HepG2 (cell line): ENCODE data around the gene DCTN3. TPM values are rescaled to one million over a fixed set of nuclear protein-coding genes. Genes with fewer than 3 reads are reported as not detected.

Source experiments
- ATAC-seq: fragments of 200-7000 bp; cut with Tn5 transposase; 3 replicates; pipeline ENCODE4 v1.9.1; 2020; ENCODE audit warnings: mild to moderate bottlenecking, moderate library complexity
- BruUV-seq: library from RNA; stranded (reverse); fragments of 400-500 nt; replicated peaks from 2 replicates; lab custom pipeline; 2021; lab: Mats Ljungman, UMichigan
- CTCF ChIA-PET: fragments of 300-600 bp; formaldehyde crosslinking; extraction: SDS; loops from one replicate; lab custom pipeline; 2021; ENCODE audit warnings: low total read pairs, inconsistent platforms, low intra/inter-chr PET ratio; lab: Yijun Ruan, JAX
- POLR2A ChIA-PET: fragments of 350-600 bp; sonication (Branson Sonifier 250); formaldehyde crosslinking; loops from one replicate; lab custom pipeline; 2020; ENCODE audit warnings: antibody characterized with exemption, inconsistent platforms; lab: Yijun Ruan, JAX
- DNase-seq: peaks from one replicate; pipeline ENCODE4 v3.0.0-alpha.2; 2015; ENCODE audit warnings: low spot score
- FAIRE-seq: peaks from 3 replicates; lab custom pipeline; 2011; peaks lifted over from hg19 to GRCh38; lab: Jason Lieb, UNC
- H2AFZ ChIP-seq: one replicate; pipeline ENCODE4 v1.6.1; 2011; ENCODE audit warnings: low read length, inconsistent platforms
- H3K27ac ChIP-seq: fragments of 300-600 bp; 3 replicates; pipeline ENCODE4 v1.8.0; 2011; ENCODE audit warnings: mixed run types, mild to moderate bottlenecking, mixed read lengths, low read length, inconsistent platforms; ENCODE audit not compliant: insufficient read depth; ENCODE audit errors: extremely low read length
- H3K27me3 ChIP-seq, 2 experiments: fragments of 200-600 bp in 1 of 2; 2 replicates in 1 of 2; 3 replicates in 1 of 2; pipeline versions ENCODE4 v1.6.0 to v1.8.0; 2011; ENCODE audit warnings: low read length in 2 of 2, mild to moderate bottlenecking in 2 of 2, moderate library complexity in 2 of 2, inconsistent platforms in 1 of 2; ENCODE audit not compliant: insufficient read depth in 2 of 2, control insufficient read depth in 1 of 2
- H3K36me3 ChIP-seq, 2 experiments: fragments of 200-600 bp in 1 of 2; replicated peaks in 1 of 2; 2 replicates in 1 of 2; 3 replicates in 1 of 2; pipeline versions ENCODE4 v1.5.1 to v1.8.0; 2011; ENCODE audit warnings: low read length in 2 of 2, inconsistent platforms in 1 of 2; ENCODE audit not compliant: insufficient read depth in 2 of 2, control insufficient read depth in 1 of 2
- H3K4me1 ChIP-seq: 2 replicates; pipeline ENCODE4 v1.5.1; 2012; ENCODE audit warnings: low read length, inconsistent platforms; ENCODE audit not compliant: insufficient read depth
- H3K4me2 ChIP-seq: 2 replicates; pipeline ENCODE4 v1.6.0; 2011; ENCODE audit warnings: low read depth, low read length, inconsistent platforms
- H3K4me3 ChIP-seq, 3 experiments: fragments of 200-600 bp in 1 of 3; sonication (generic), shearing (Covaris generic) in 1 of 3; replicated peaks in 1 of 3; 2 replicates each; pipeline ENCODE4 v1.5.1; 2011 to 2016; ENCODE audit warnings: low read length in 3 of 3, inconsistent platforms in 2 of 3, low read depth in 2 of 3, mild to moderate bottlenecking in 2 of 3, control low read depth in 1 of 3, mixed read lengths in 1 of 3; ENCODE audit not compliant: insufficient read depth in 1 of 3
- H3K79me2 ChIP-seq: one replicate; pipeline ENCODE4 v1.6.1; 2011; ENCODE audit warnings: low read length, inconsistent platforms; ENCODE audit not compliant: insufficient read depth
- H3K9ac ChIP-seq: 2 replicates; pipeline ENCODE4 v1.6.0; 2011; ENCODE audit warnings: mild to moderate bottlenecking, low read depth, low read length, inconsistent platforms; ENCODE audit not compliant: insufficient read depth
- H3K9me3 ChIP-seq: 2 replicates; pipeline ENCODE4 v1.5.1; 2012; ENCODE audit warnings: mild to moderate bottlenecking, low read length
- H4K20me1 ChIP-seq: 2 replicates; pipeline ENCODE4 v1.6.0; 2011; ENCODE audit warnings: inconsistent platforms, mild to moderate bottlenecking, low read length, moderate library complexity; ENCODE audit not compliant: insufficient read depth
- IRF2 ChIP-seq: IDR thresholded peaks from 2 replicates; pipeline ENCODE4 v1.6.1; 2018; ENCODE audit warnings: missing genetic modification reagents, missing compliant biosample characterization
- KAT8 ChIP-seq: IDR thresholded peaks from 2 replicates; pipeline ENCODE4 v1.6.1; 2016; ENCODE audit warnings: missing genetic modification reagents, missing compliant biosample characterization
- NFIC ChIP-seq: IDR thresholded peaks from 2 replicates; pipeline ENCODE4 v1.6.1; 2012; ENCODE audit warnings: mild to moderate bottlenecking, low read length, inconsistent platforms
- NFYB ChIP-seq: sonication (generic); formaldehyde crosslinking; IDR thresholded peaks from 2 replicates; pipeline ENCODE4 v1.4.0; 2020; ENCODE audit warnings: missing genetic modification reagents
- NPAS2 ChIP-seq: sonication (generic); formaldehyde crosslinking; IDR thresholded peaks from 2 replicates; pipeline ENCODE4 v1.8.0; 2022; ENCODE audit warnings: mild to moderate bottlenecking, missing genetic modification reagents, borderline replicate concordance
- RFXAP ChIP-seq: sonication (generic); formaldehyde crosslinking; IDR thresholded peaks from 2 replicates; pipeline ENCODE4 v1.4.0; 2020; ENCODE audit warnings: missing genetic modification reagents, borderline replicate concordance
- ZFP36 ChIP-seq: fragments of 150-350 bp; IDR thresholded peaks from 2 replicates; pipeline ENCODE4 v1.6.1; 2018; ENCODE audit warnings: borderline replicate concordance, low read length, low read depth; ENCODE audit not compliant: partially characterized antibody
- ZMAT3 ChIP-seq: sonication (generic); formaldehyde crosslinking; conservative IDR thresholded peaks from 2 replicates; pipeline ENCODE4 v1.7.0; 2021; ENCODE audit warnings: missing genetic modification reagents
- ZNF253 ChIP-seq: sonication (generic); formaldehyde crosslinking; IDR thresholded peaks from 2 replicates; pipeline ENCODE4 v1.8.0; 2022; ENCODE audit warnings: mild to moderate bottlenecking, missing genetic modification reagents, borderline replicate concordance
- ZNF280B ChIP-seq: sonication (generic); formaldehyde crosslinking; IDR thresholded peaks from 2 replicates; pipeline ENCODE4 v1.5.0; 2020; ENCODE audit warnings: missing genetic modification reagents, mild to moderate bottlenecking, borderline replicate concordance
- ZNF331 ChIP-seq: sonication (generic); formaldehyde crosslinking; IDR thresholded peaks from 2 replicates; pipeline ENCODE4 v1.4.0; 2020; ENCODE audit warnings: missing genetic modification reagents
- ZNF431 ChIP-seq: sonication (generic); formaldehyde crosslinking; IDR thresholded peaks from 2 replicates; pipeline ENCODE4 v1.9.0; 2022; ENCODE audit warnings: missing genetic modification reagents, low read depth, mild to moderate bottlenecking, borderline replicate concordance
- ZNF451 ChIP-seq: sonication (generic); formaldehyde crosslinking; IDR thresholded peaks from 2 replicates; pipeline ENCODE4 v1.5.0; 2020; ENCODE audit warnings: mild to moderate bottlenecking, missing genetic modification reagents
- ZNF782 ChIP-seq: sonication (generic); formaldehyde crosslinking; IDR thresholded peaks from 2 replicates; pipeline ENCODE4 v1.4.0; 2020; ENCODE audit warnings: missing genetic modification reagents, mild to moderate bottlenecking, borderline replicate concordance
- ZSCAN22 ChIP-seq: sonication (generic); formaldehyde crosslinking; IDR thresholded peaks from 2 replicates; pipeline ENCODE4 v1.4.0; 2020; ENCODE audit warnings: mild to moderate bottlenecking, missing genetic modification reagents
- WGBS: methylation state at CpG from one replicate; pipeline ENCODE4 v1.1.6; 2017; ENCODE audit warnings: low lambda C conversion rate; 5-methylcytosine and 5-hydroxymethylcytosine counted together
- in situ Hi-C: cut with HindIII; loops from 2 replicates; pipeline ENCODE4 v1.10.0; 2017; ENCODE audit warnings: low pct_unique_long_range_greater_than_20kb; ENCODE audit not compliant: extremely low pct_ligation_motif_present
- intact Hi-C: fragments of 100-400 bp; cut with micrococcal nuclease; formaldehyde crosslinking; loops from one replicate; pipeline ENCODE4 v1.10.0; 2022; ENCODE audit not compliant: unreplicated experiment
- polyA plus RNA-seq, 8 experiments: library from polyadenylated mRNA; depleted of rRNA in 3 of 8; stranded (reverse) in 7 of 8; unstranded in 1 of 8; fragments of >200 nt; fragmentation: Illumina TruSeq in 4 of 8; extraction: Trizol in 4 of 8; gene quantifications; 2 replicates each; pipeline versions ENCODE4 v1.2.1 to v1.2.3, GENCODE V29; 2011 to 2016; ENCODE audit warnings: low read depth in 4 of 8, missing spikeins in 1 of 8, mixed read lengths in 1 of 8; ENCODE audit not compliant: insufficient read depth in 1 of 8
- total RNA-seq, 5 experiments: library from RNA; depleted of rRNA; stranded (reverse); fragments of >200 nt; fragmentation: Illumina TruSeq; extraction: Trizol; gene quantifications; 2 replicates each; pipeline ENCODE4 v1.2.3, GENCODE V29; 2016; ENCODE audit warnings: low read depth in 1 of 5
- TF ChIP-seq, protein P1 (sequence below): sonication (generic); formaldehyde crosslinking; IDR thresholded peaks from 2 replicates; pipeline ENCODE4 v1.8.1; 2022; ENCODE audit warnings: mild to moderate bottlenecking, missing genetic modification reagents

The DCTN3 gene
- total and polyA plus RNA-seq, 2 of the 13 experiments (the other 11 are each of a cell fraction or from before 2014, with no cell fraction given), result 27.4 to 34.5 TPM

DNA sequence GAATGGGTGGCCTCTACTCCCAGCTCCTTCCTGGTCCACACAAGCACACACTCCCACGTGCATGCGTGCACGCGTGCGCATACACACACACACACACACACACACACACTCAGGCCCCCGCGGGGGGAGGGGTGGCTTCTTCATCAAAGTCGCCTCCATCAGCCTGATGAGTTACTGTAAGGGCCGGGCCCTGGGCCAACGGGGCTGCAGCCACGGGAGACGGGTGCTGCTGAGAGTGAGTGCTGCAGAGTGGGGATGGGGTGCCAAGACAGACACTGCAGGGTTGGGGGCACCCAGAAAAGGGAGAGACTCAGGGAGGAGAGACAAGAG is 48.8 kb downstream of the DCTN3 start:
- Histone ChIP-seq H3K9ac (no peak overlapping the region), H3K9me3 (no peaks in the 10 kb centered on the region), H3K4me2 (no peak overlapping the region), H3K27me3 (peaks cover 11 to 84% of the 10 kb centered on the region in 2 experiments), H2AFZ (no peak overlapping the region), H3K79me2 (no peaks in the 10 kb centered on the region), H3K4me3 (no peak overlapping the region), H3K4me1 (no peaks in the 10 kb centered on the region), H3K36me3 (no peaks in the 10 kb centered on the region), H4K20me1 (no peaks in the 10 kb centered on the region), H3K27ac (no peak overlapping the region)
- CTCF ChIA-PET, result no interaction called here
- POLR2A ChIA-PET, result no interaction called here
- FAIRE-seq (no peak), DNase-seq (no peak), ATAC-seq (no peak)
- BruUV-seq, result no TSS peak
- in situ Hi-C loops, result no loop called here
- intact Hi-C loops, result no loop called here
- 16% methylated on average over 9 of the region's 12 CpGs for WGBS
- TF ChIP-seq ZSCAN22 (CRISPR knock-in tag) (no peak), ZNF253 (CRISPR knock-in tag) (no peak), ZNF451 (CRISPR knock-in tag) (no peak), ZMAT3 (CRISPR knock-in tag) (no peak), RFXAP (CRISPR knock-in tag) (no peak), NFYB (no peak), KAT8 (no peak), ZNF431 (no peak), ZNF331 (no peak), IRF2 (CRISPR knock-in tag) (no peak), ZNF782 (CRISPR knock-in tag) (no peak), NFIC (no peak), ZFP36 (no peak), NPAS2 (no peak), ZNF280B (no peak)
- TF ChIP-seq, protein P1, sequence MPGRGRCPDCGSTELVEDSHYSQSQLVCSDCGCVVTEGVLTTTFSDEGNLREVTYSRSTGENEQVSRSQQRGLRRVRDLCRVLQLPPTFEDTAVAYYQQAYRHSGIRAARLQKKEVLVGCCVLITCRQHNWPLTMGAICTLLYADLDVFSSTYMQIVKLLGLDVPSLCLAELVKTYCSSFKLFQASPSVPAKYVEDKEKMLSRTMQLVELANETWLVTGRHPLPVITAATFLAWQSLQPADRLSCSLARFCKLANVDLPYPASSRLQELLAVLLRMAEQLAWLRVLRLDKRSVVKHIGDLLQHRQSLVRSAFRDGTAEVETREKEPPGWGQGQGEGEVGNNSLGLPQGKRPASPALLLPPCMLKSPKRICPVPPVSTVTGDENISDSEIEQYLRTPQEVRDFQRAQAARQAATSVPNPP, result no peak
